Fibroblast of lung (primary cell): ENCODE results near the gene RASA4B.
"Not testable (repeated sequence)": the region's sequence is repeated elsewhere in the genome, so short reads cannot be mapped to it uniquely, and the experiment has no call there.

Experiments
- CTCF ChIP-seq, 2 donors: IDR thresholded peaks in 1 of 2; conservative IDR thresholded peaks in 1 of 2; 1 replicate in 1 of 2; 2 replicates in 1 of 2; pipeline ENCODE4 v1.5.1; 2011 to 2012; ENCODE audit warnings: low read length in 2 of 2, control low read depth in 1 of 2, inconsistent platforms in 1 of 2, low read depth in 1 of 2, mild to moderate bottlenecking in 1 of 2
- EZH2 ChIP-seq: IDR thresholded peaks from 2 replicates; pipeline ENCODE4 v1.5.1; 2012; ENCODE audit warnings: low read length, control low read depth, mild to moderate bottlenecking; ENCODE audit errors: missing control alignments

GRCh38 chr7:102550808-102551422 is 33.3 kb upstream of the RASA4B start, which contains the start of gene SPDYE2:
- TF ChIP-seq CTCF (conservative IDR thresholded peaks at IDR 0.05 in 1 of 2, IDR thresholded peaks at IDR 0.05 in 1 of 2; ENCODE audit: low read depth in 1 of 2, low read length in 2 of 2); EZH2: not testable (repeated sequence)
